ENCODE measurements around the gene APPBP2.

The APPBP2 gene

GRCh38 chr17:60393840-60394723 is 132.0 kb downstream of the APPBP2 start:
- no peak for DNase-seq (ENCODE audit: low read depth)
